DND-41 (cell line): ENCODE results near the gene PER2.

Experiments
- CTCF ChIP-seq: IDR thresholded peaks from 2 replicates; pipeline ENCODE4 v1.5.1; 2012; ENCODE audit warnings: borderline replicate concordance, low read length, moderate library complexity, mild to moderate bottlenecking; ENCODE audit not compliant: poor library complexity, severe bottlenecking; ENCODE audit errors: extremely low read depth
- EZH2 ChIP-seq: IDR thresholded peaks from 3 replicates; pipeline ENCODE4 v1.6.1; 2012; ENCODE audit warnings: borderline replicate concordance, low read depth, mild to moderate bottlenecking, moderate library complexity, low read length, inconsistent platforms; ENCODE audit not compliant: severe bottlenecking

GRCh38 chr2:238220274-238220891, 68.0 kb downstream of the PER2 start:
- TF ChIP-seq EZH2 (no peak), CTCF (no peak)
